SK-N-SH (cell line): ENCODE data around the gene RTP4. TPM values are rescaled to one million over a fixed set of nuclear protein-coding genes. Genes with fewer than 3 reads are reported as not detected.

Experiments used
- polyA plus RNA-seq, 3 experiments: library from polyadenylated mRNA; depleted of rRNA; stranded (reverse); fragments of >200 nt; gene quantifications; 2 replicates each; pipeline ENCODE4 v1.2.3, GENCODE V29; 2012

The RTP4 gene
- polyA plus RNA-seq, 1 of the 3 experiments (the other 2 are of a cell fraction): 0.16 TPM

Other genes with a start within 250 kb of the RTP4 start
- 21.0 and 25.3 TPM in 2 replicates for gene RPL39L, start 228.9 kb upstream of the RTP4 start, polyA plus RNA-seq (2012; rRNA removed)
- gene RTP1, start 170.9 kb upstream of the RTP4 start, polyA plus RNA-seq (2012; rRNA removed): not detected in 2 replicates
- gene MASP1, start 76.6 kb upstream of the RTP4 start, polyA plus RNA-seq (2012; rRNA removed): not detected in 2 replicates